IPS-NIHi7 (cell line): ENCODE data around the gene CCDC34.
A peak's percentile ranks its signal among the peaks of the same experiment; 100 is the strongest.

Experiments used
- DNase-seq: peaks from one replicate; pipeline ENCODE4 v3.0.0; 2012; ENCODE audit warnings: mixed read lengths; ENCODE audit errors: extremely low spot score

The CCDC34 gene

GRCh38 chr11:27392278-27393114 is 29.5 kb upstream of the CCDC34 start:
- no peak for DNase-seq

- no peak for DNase-seq
These were observed 28.5 kb upstream of the CCDC34 start for GRCh38 chr11:27391331-27392015.

DNA sequence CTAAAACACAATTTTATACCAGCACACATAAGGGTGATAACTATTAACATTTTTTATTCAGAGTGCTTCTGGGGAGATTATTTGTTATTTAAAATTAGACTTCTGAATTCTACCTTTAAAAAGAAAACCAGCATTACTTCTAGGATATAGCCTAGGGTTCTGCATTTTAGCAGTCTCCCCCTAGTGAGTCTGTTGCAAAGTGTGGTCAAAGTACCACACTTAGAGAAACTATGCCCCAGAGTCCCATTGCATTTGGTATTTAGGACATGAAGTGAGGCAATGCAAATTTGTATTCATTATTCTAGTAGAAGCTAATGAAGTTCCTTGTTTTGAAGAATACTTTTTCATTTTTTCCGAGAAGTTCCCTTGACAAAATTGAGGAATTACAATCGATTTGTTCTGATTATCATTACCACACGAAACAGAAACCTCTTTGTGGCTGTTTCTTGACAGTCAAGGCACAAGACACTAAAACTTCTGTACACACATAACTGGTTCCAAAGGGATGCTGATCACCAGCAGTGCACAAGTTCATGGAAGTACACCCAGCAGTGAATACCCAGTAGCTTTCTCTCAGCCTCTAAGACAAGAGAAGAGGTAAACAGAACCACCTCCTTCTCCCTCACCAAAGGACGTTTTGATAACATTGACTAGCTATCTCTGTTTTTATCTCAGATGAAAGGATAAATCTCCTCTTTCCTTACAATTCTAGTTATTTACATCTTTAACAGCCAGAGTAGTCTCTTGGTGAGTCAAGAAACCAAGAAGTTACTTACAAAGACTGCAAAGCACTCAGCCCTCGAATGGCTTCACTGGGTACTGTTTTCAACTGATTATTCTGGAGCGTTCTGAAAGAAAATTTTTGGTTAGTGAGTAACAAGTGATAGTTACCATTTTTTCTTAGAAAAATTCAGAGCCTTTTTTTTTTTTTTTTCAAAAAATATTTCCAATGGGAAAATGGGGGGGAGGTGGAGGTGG is 27.6 kb upstream of the CCDC34 start:
- DNase-seq, result no peak

DNA sequence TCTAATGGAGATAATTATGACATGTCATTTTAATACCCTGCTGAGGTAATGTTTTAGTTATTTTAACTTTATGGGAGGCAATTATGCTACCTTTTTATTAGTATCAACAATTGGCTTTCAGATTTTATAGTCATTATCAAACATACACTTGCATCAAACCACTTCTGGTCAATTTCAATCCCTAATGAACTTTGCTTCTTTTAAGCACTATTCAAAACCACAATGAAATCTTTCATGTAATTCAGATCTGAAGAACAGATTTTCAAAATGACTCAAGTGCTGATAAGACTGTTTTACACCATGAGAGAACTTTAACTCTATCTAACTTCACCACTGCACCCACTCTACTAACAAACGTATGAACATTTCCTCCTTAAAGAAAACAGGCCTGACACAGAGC is 25.9 kb upstream of the CCDC34 start:
- no peak for DNase-seq

DNA sequence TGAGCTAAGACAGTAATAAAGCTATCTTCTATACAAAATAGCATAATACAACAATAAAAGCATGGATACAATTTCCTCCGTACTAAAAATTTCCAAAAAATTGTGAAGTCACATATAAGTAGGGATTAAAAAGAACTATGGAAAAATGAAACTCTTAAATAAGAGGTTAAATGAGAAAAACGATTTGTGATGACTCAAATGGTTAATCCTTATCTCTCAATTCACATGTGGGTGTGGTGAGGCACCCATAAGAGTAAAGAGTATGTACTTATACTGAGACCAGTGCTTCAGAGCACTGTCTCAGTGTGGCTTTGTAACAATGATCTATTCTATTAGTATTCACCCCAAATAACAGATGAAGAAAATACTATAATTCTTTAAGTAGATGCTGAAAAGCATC is 25.0 kb upstream of the CCDC34 start:
- no peak for DNase-seq

GRCh38 chr11:27387362-27387761 is 24.3 kb upstream of the CCDC34 start:
- no peak for DNase-seq

DNA sequence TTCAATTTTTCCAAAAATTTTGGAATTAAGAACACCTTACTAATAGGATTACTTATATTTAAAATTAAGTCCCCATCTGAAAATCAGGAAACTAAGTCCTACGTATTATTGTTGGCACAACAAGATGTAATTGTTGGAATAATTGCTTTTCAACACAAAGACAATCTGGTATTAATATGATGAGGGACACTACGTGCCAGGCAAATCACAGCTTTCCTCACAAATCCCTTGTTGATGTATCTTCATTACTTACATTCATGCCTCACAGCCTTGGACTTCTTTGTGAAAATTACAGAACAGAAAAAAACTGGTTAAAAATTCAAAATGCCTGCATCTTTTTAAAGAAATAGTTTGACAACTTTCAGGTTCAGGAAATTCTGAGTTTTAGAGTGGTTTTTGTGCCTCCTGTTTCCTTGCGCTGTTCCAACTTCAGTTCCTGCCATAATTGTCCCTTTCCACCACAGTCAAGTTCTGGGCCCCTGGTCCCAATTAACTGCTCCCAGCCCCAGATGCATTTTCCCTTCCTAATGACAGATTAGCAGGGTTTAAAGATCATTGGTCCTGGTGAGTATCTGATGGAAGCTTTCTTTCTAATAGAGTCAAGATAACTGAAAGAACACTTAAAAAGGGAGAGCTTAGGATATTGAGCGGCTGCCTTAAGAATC is 23.3 kb upstream of the CCDC34 start:
- no peak for DNase-seq

DNA sequence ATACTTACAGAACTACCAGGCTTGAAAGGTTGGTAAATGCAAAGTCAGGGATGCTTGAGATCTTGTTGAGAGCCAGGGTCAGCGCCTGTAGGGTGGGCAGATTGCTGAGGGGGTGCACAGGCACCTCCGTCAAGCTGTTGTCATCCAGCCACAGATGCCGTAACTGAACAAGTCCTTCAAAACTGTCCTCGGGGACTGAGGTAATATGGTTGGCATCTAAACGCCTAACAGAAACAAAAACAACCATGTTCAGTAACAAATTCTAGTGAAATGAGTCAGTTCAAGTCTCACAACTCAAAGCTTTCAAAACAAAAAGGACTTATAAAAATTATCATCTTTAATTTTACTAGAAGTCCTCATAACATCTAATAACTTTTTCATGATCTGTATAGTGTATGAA is 22.2 kb upstream of the CCDC34 start:
- no peak for DNase-seq

DNA sequence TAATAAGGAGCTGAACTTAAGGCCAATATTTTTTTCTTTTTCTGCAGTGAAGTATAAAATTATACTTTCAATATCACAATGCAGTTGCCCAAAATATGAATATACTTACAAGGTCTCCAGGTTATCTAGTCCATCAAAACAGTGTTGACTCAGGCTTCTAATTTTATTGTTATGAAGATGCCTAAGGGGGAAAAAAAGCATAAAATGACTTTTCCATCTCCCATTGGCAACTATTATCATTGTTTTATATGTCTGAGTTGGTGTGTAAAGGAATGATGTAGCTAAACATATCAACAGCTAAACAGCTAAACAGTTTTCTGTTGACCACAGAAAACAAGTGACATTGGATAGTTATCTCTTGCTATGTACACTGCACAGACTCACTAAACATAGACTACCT is 21.2 kb upstream of the CCDC34 start:
- no peak for DNase-seq

DNA sequence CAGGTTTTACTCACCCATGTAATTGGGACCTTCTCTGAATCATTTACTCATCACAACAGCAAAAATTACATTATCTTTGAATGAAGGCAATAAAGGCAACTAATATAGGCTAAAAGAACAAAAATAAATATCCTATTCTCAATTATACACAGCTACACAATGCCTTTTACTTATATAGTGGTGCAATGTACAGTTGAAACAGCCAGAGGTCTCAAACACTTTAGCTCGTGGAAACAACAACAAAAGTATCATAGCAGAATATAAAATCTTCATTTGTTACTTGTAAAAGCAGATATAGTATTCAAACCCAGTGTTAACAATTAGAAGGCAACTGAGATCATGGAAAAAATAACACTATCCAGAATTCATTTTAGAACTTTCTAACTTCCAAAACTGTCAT is 20.6 kb upstream of the CCDC34 start:
- DNase-seq, result no peak

DNA sequence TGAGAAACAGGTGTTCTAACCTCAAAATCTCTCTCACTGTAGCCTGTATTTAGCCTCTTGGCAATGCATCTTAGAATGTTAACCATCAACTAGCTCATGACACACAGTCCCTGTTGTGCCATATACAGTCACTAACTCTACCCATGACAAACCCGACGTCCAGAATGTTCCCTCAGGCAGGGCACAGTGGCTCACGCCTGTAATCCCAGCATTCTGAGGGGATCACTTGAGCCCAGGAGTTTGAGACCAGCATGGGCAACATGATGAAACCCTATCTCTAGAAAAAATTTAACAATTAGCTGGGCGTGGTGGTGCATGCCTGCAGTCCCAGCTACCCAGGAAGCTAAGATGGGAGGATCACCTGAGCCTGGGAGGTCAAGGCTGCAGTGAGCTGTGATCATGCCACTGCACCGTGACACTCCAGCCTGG is 18.2 kb upstream of the CCDC34 start:
- no peak for DNase-seq

- no peak for DNase-seq
These were observed 17.8 kb upstream of the CCDC34 start for GRCh38 chr11:27380771-27381170.

- no peak for DNase-seq
These were observed 16.4 kb upstream of the CCDC34 start for GRCh38 chr11:27379449-27379848.

- no peak for DNase-seq
These were observed 12.4 kb upstream of the CCDC34 start for GRCh38 chr11:27375370-27375769.

DNA sequence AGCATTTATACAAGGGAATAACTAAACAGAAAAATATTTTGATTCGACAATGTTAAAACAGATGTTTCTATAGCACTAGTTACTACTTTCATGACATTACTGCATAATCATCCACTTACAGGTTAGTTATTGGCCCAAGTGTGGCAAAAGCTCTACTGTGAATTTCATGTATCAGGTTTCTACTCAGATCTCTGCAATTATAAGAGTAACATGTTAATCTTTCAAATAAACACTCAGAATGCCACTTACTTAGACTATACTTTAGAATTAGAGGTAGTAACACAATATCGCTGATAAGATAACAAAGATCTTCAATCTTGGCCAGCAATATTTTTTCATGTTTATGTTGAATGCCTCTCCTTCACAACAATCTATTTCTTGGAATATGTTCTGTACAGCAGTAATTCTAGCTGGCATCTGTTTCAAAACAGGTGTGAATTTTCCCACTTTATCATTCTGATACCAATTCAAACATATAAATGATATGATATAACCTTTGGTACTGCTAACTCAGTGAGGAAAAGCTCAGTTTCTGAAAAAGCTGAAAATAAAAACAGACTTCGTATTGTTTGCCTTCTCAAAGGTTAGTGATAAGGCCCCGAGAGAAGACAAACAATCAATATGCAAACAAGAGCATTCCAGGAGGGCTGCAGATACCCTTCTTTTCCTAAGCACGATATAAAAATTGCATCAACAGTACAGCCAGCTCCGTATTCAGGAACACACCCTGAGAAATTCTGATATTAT is 11.0 kb upstream of the CCDC34 start:
- no peak for DNase-seq

DNA sequence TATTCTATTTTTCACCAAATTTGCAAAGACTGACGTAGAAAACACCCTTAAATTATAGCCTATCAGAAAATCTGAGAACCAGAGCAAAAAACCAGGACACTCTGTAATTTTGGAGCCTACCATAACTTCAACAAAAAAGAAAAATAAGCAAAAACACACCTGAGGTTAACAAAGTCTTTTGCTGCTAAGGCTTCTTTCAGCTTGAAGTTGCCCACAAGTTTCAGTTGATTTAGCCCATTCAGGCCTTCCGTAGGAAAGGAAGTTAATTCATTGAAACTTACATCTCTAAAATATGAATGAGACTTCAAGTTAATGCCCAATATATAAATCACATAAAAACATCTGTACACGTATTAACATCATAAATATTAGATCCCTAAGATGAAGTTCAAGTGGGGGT is 10.4 kb upstream of the CCDC34 start:
- DNase-seq, result no peak

- DNase-seq, result no peak
These were observed 9.1 kb upstream of the CCDC34 start for GRCh38 chr11:27372164-27372563.

DNA sequence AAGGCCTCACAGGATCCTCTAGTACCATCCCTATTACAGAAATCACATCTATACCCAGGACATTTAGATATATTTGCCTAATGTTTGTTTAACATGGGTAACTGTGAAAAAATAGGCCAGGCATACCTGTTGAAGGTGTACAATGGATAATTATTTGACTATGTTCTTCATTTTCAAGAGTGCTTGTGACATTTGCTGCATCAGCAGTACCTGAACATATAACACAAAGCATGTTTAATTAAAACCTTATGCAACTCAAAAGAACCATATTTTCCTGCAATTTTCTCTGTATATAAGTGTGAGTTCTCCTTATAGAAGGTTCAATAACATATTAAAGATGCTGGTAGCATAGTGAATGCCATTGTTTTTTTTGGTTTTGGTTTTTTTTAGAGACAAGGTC is 8.5 kb upstream of the CCDC34 start:
- DNase-seq, result no peak

DNA sequence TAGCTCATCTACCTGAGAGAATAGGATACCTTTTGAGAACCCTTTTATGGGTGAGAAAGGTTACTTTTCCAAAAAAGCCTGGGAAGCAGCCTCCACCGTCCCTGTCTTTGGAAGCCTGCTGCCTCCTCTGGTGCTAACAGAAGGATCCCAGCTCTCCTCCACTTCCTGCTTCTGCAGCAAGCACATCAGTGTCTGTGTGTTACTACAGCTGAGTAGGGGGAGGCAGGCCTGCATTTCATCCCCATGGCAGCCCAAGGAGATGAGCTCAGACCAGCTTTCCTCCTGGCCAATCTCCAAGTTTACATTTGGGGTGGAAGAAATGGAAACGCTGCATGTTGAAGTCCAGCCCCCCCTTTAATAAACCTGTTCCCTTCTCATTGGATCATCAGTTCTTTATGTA is 7.4 kb upstream of the CCDC34 start:
- peak; percentile 31 for DNase-seq

DNA sequence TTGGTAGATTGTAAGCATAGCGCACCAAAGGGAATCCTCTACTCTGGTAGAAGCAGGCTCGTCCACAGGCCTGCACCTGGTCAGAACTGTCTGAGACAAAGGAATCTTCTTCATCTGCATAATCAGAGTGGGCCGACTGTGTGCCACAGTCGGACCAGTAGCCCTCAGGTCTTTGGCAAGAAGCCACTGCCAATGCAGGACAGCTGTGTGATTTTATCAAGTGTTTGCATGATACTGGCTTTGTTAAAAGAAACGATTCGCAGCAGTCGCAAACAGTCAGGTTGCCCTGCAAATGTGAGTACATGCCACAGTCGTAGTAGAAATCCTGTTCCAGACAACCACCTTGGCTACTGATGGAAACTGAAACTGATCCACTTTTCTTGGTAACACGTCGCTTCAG is 4.9 kb upstream of the CCDC34 start:
- DNase-seq, result no peak

- no peak for DNase-seq
These were observed 632 bp upstream of the CCDC34 start for GRCh38 chr11:27363576-27364117.
